Psoas muscle (tissue), 8 donors: ENCODE results near the gene ST6GALNAC3. TPM values are rescaled to one million over a fixed set of nuclear protein-coding genes. Genes with fewer than 3 reads are reported as not detected.

Experiments
- ATAC-seq, 4 donors: fragments of 200-7000 bp; cut with Tn5 transposase; one replicate each; pipeline ENCODE4 v1.9.1; 2020; ENCODE audit warnings: moderate library complexity in 3 of 4, mild to moderate bottlenecking in 2 of 4
- DNase-seq, 2 donors: peaks; one replicate each; pipeline ENCODE4 v3.0.0-alpha.2; 2020
- H3K27ac ChIP-seq: fragments of 200-600 bp; one replicate; pipeline ENCODE4 v1.8.0; 2022
- H3K27me3 ChIP-seq, 3 donors: fragments of 200-600 bp in 1 of 3; one replicate each; pipeline versions ENCODE4 v1.6.1 to v1.8.0; 2013 to 2022; ENCODE audit warnings: low read length in 2 of 3, mild to moderate bottlenecking in 2 of 3, moderate library complexity in 1 of 3; ENCODE audit not compliant: insufficient read depth in 3 of 3
- H3K36me3 ChIP-seq, 2 donors: fragments of 200-600 bp in 1 of 2; one replicate each; pipeline versions ENCODE4 v1.6.1 to v1.8.0; 2013 to 2022; ENCODE audit warnings: low read depth in 1 of 2, mild to moderate bottlenecking in 1 of 2, moderate library complexity in 1 of 2; ENCODE audit not compliant: insufficient read depth in 1 of 2
- H3K4me1 ChIP-seq: fragments of 200-600 bp; one replicate; pipeline ENCODE4 v1.8.0; 2022
- H3K4me3 ChIP-seq: fragments of 200-600 bp; one replicate; pipeline ENCODE4 v1.8.0; 2022; ENCODE audit warnings: mild to moderate bottlenecking
- H3K9me3 ChIP-seq: fragments of 200-600 bp; one replicate; pipeline ENCODE4 v1.8.0; 2022
- CTCF ChIP-seq: fragments of 200-600 bp; IDR thresholded peaks from one replicate; pipeline ENCODE4 v1.8.0; 2022; ENCODE audit warnings: antibody characterized with exemption
- WGBS, 3 donors: extraction: QIAGEN DNeasy Blood & Tissue Kit; methylation state at CpG; one replicate each; pipeline versions ENCODE4 v1.1.6 to v1.1.7; 2013; 5-methylcytosine and 5-hydroxymethylcytosine counted together
- intact Hi-C, 2 donors: fragments of 100-400 bp; cut with DNase I; formaldehyde crosslinking; loops; one replicate each; pipeline versions ENCODE4 v1.11.0 to v1.14.2; 2022
- polyA plus RNA-seq, 3 donors: library from polyadenylated mRNA; stranded (reverse); fragments of 200-250 nt; gene quantifications; one replicate each; pipeline ENCODE4 v1.2.3, GENCODE V29; 2013
- total RNA-seq, 4 donors: library from RNA; stranded (reverse); fragmentation: NEBNext Ultra II Directional in 2 of 4; extraction: Animal tissue kit (Norgen Biotek cat#: 25700) in 2 of 4; gene quantifications; one replicate each; pipeline versions ENCODE4 v1.2.1 to v1.2.4, GENCODE V29; 2021 to 2023
- donor health status: healthy with polysubstance abuse.
- donor health status: DM: no; HTN: no; CAD: no; lungs with moderate emphysema.
- donor health status: Bipolar disorder and iron deficiency.
- donor health status: healthy.
- donor health status: DM: yes; HTN: yes; CAD: no.
- donor health status: DM: no; HTN: no; CAD: no.
- donor health status: DM: no; HTN: no; CAD: no.
- donor health status: DM: yes; HTN: yes; CAD: no.

The ST6GALNAC3 gene
- total and polyA plus RNA-seq, 7 donors, result 1.3 to 5.4 (median 2.3) TPM

DNA sequence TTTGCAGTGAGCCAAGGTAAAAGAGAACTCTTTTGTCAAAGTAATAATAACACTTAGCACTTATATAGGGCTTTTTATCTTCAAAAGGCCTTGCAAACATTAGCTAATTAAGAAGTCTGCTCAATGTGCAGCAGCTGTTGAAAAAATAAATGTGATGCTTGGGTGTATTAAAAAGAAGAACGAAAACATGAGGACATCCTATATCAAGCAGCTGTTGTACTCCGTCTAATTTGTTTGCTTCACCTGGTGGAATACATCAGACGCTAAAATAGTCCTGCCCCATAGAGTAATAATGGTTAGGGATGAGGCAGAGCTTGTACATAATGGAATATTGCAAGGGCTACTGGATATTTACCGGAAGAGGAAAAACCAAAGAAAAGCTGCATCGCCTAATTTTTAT lies 299.5 kb downstream of the ST6GALNAC3 start:
- no peak for TF ChIP-seq CTCF
- DNase-seq, result no peak
- Histone ChIP-seq H3K27ac (no peak overlapping the region), H3K4me3 (no peak overlapping the region), H3K9me3 (no peaks in the 10 kb centered on the region), H3K27me3 (no peaks in the 10 kb centered on the region), H3K36me3 (no peaks in the 10 kb centered on the region), H3K4me1 (no peaks in the 10 kb centered on the region)
- WGBS, 3 donors, result 41 to 51% (median 43%) methylated on average over 5 of the region's 5 CpGs
- intact Hi-C loops, result no loop called here
- no peak for ATAC-seq

- H3K4me3 ChIP-seq, result no peak overlapping the region
Observed at GRCh38 chr1:76377247-76377646, 302.7 kb downstream of the ST6GALNAC3 start.

GRCh38 chr1:76379506-76379905 lies 305.0 kb downstream of the ST6GALNAC3 start:
- WGBS, 3 donors, result 71 to 78% (median 74%) methylated on average over 3 of the region's 3 CpGs
- intact Hi-C loops, result no loop called here
- ATAC-seq (no peak), DNase-seq (no peak)
- TF ChIP-seq CTCF, result no peak
- no peak overlapping the region for H3K4me3 ChIP-seq
- no peak overlapping the region for H3K27ac ChIP-seq
- no peaks in the 10 kb centered on the region for H3K36me3 ChIP-seq
- H3K27me3 ChIP-seq, result no peaks in the 10 kb centered on the region
- no peaks in the 10 kb centered on the region for H3K9me3 ChIP-seq
- H3K4me1 ChIP-seq, result no peaks in the 10 kb centered on the region

More at GRCh38 chr1:76377247-76377646, 302.7 kb downstream of the ST6GALNAC3 start:
- no peak overlapping the region for H3K27ac ChIP-seq
- ATAC-seq, result no peak
- H3K4me1 ChIP-seq, result no peaks in the 10 kb centered on the region
- H3K9me3 ChIP-seq, result no peaks in the 10 kb centered on the region
- no peak for TF ChIP-seq CTCF
- DNase-seq, result no peak
- H3K27me3 ChIP-seq, result no peaks in the 10 kb centered on the region
- intact Hi-C loops, result no loop called here
- no peaks in the 10 kb centered on the region for H3K36me3 ChIP-seq

- no peak overlapping the region for H3K4me3 ChIP-seq
- no peaks in the 10 kb centered on the region for H3K4me1 ChIP-seq
- WGBS, 3 donors, result 8 to 24% (median 11%) methylated on average over 1 of the region's 1 CpG
- no peaks in the 10 kb centered on the region for H3K27me3 ChIP-seq
- no peak for TF ChIP-seq CTCF
- intact Hi-C loops, result no loop called here
- ATAC-seq (no peak), DNase-seq (no peak)
- no peak overlapping the region for H3K27ac ChIP-seq
- no peaks in the 10 kb centered on the region for H3K36me3 ChIP-seq
- H3K9me3 ChIP-seq, result no peaks in the 10 kb centered on the region
Observed at GRCh38 chr1:76381450-76382097, 307.0 kb downstream of the ST6GALNAC3 start.

GRCh38 chr1:76388261-76388660 lies 313.7 kb downstream of the ST6GALNAC3 start:
- ATAC-seq (no peak), DNase-seq (no peak)
- WGBS, 3 donors, result 92 to 98% (median 98%) methylated on average over 2 of the region's 2 CpGs
- H3K27ac ChIP-seq, result no peak overlapping the region
- H3K4me1 ChIP-seq, result no peaks in the 10 kb centered on the region
- no peak for TF ChIP-seq CTCF
- no peaks in the 10 kb centered on the region for H3K9me3 ChIP-seq
- no peak overlapping the region for H3K4me3 ChIP-seq
- intact Hi-C loops, result no loop called here
- H3K36me3 ChIP-seq, result no peaks in the 10 kb centered on the region
- H3K27me3 ChIP-seq, result no peaks in the 10 kb centered on the region
